ENCODE measurements around the gene POU6F2. TPM values are rescaled to one million over a fixed set of nuclear protein-coding genes. Genes with fewer than 3 reads are reported as not detected.

Gene POU6F2
- total RNA-seq, 1 experiment from 2014 or later, result not detected

DNA sequence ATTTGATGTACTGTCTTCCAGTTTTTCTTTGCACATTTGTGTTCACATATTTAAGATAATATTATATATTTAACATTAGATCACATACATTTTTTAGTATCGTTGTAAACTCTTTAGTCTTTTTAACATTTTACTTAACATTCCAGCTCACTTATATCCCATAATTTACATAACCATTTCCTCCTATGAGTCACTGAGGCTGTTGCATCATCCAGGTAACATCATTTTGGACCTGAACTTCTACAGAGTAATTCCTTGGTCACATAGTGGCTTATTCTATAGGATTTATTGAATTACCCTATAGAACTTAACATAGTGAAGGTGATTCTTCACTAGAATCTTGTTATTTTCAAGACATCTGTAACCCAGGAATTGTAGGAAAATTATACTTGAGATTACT lies 194.4 kb downstream of the POU6F2 start:
- no peaks in the 10 kb centered on the region for H3K4me1 ChIP-seq (ENCODE audit: insufficient read depth, low read length, poor library complexity, severe bottlenecking)
- H3K4me3 ChIP-seq (ENCODE audit: low read depth, low read length, poor library complexity, severe bottlenecking), result no peak overlapping the region
- H3K36me3 ChIP-seq (ENCODE audit: insufficient read depth, low read length, poor library complexity, severe bottlenecking), result no peaks in the 10 kb centered on the region
- ChIA-PET POLR2A (ENCODE audit: low non-redundant PET) (no interaction called here), CTCF (no interaction called here)
- no peak overlapping the region for H3K27ac ChIP-seq (ENCODE audit: low read depth, low read length, poor library complexity, severe bottlenecking)
- no peaks in the 10 kb centered on the region for H3K9me3 ChIP-seq (ENCODE audit: low read depth, low read length, poor library complexity, severe bottlenecking)
- no peak for TF ChIP-seq EZH2 (IDR thresholded peaks at IDR 0.05; ENCODE audit: borderline replicate concordance, low read depth, low read length, poor library complexity, severe bottlenecking)
- no peak for TF ChIP-seq CTCF (conservative IDR thresholded peaks at IDR 0.05; ENCODE audit: low read depth, low read length)
- no peak for DNase-seq (ENCODE audit: low spot score)
- no peaks in the 10 kb centered on the region for H3K27me3 ChIP-seq (replicated peaks; ENCODE audit: insufficient read depth, low read depth, low read length, poor library complexity)
- BruUV-seq (replicated peaks), result no TSS peak
- intact Hi-C loops (cut with micrococcal nuclease; ENCODE audit: unreplicated experiment), result no loop called here

DNA sequence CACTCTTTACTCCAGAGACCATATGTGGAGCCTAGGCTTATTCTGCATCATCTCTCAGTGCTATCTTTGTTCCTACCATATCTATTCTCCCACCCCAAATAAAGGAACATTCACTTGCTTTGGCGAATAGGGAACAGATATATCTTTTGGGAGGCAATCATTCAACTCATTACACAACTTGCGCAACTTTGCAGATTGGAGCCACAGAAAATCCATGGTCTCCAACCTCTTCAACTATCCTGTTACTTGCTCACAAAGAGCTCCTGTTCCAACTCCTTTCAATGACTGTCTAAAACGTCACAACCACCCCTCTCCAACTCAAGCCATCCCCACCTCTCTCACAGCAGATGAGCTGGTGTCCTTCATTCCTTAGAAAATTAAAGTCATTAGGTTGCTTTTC lies 203.7 kb downstream of the POU6F2 start:
- H3K4me3 ChIP-seq (ENCODE audit: low read depth, low read length, poor library complexity, severe bottlenecking), result no peak overlapping the region
- no peak for TF ChIP-seq CTCF (conservative IDR thresholded peaks at IDR 0.05; ENCODE audit: low read depth, low read length)
- TF ChIP-seq EZH2 (IDR thresholded peaks at IDR 0.05; ENCODE audit: borderline replicate concordance, low read depth, low read length, poor library complexity, severe bottlenecking), result no peak
- no peak for DNase-seq (ENCODE audit: low spot score)
- intact Hi-C loops (cut with micrococcal nuclease; ENCODE audit: unreplicated experiment), result no loop called here
- ChIA-PET POLR2A (ENCODE audit: low non-redundant PET) (no interaction called here), CTCF (no interaction called here)
- no peaks in the 10 kb centered on the region for H3K27me3 ChIP-seq (replicated peaks; ENCODE audit: insufficient read depth, low read depth, low read length, poor library complexity)
- no TSS peak for BruUV-seq (replicated peaks)
- no peaks in the 10 kb centered on the region for H3K4me1 ChIP-seq (ENCODE audit: insufficient read depth, low read length, poor library complexity, severe bottlenecking)
- no peaks in the 10 kb centered on the region for H3K36me3 ChIP-seq (ENCODE audit: insufficient read depth, low read length, poor library complexity, severe bottlenecking)
- no peaks in the 10 kb centered on the region for H3K9me3 ChIP-seq (ENCODE audit: low read depth, low read length, poor library complexity, severe bottlenecking)
- H3K27ac ChIP-seq (ENCODE audit: low read depth, low read length, poor library complexity, severe bottlenecking), result no peak overlapping the region

DNA sequence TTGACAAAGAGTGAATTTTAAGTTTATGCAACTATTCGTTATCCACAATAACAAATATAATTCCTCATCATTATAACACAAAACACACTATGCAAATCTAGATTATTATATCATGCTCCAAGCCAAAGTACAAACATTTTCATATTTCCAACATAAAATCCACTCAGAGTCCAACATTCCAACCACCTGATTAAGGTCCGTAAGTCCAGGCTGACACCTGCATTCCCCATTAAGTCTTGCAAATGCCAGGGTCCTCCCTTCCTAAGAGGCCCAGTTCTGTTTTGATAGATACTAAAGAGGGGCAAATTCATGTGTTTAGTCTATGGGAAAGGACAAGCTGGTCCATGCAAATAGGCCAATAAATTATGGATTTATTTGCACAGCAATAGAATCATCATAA lies 206.1 kb downstream of the POU6F2 start:
- CTCF ChIA-PET, result no interaction called here
- POLR2A ChIA-PET (ENCODE audit: low non-redundant PET), result no interaction called here
- no TSS peak for BruUV-seq (replicated peaks)

More for the DNA sequence above, 206.1 kb downstream of the POU6F2 start:
- intact Hi-C loops (cut with micrococcal nuclease; ENCODE audit: unreplicated experiment), result no loop called here
- DNase-seq (ENCODE audit: low spot score), result no peak
- no peak for TF ChIP-seq EZH2 (IDR thresholded peaks at IDR 0.05; ENCODE audit: borderline replicate concordance, low read depth, low read length, poor library complexity, severe bottlenecking)
- no peak for TF ChIP-seq CTCF (conservative IDR thresholded peaks at IDR 0.05; ENCODE audit: low read depth, low read length)
- H3K27ac ChIP-seq (ENCODE audit: low read depth, low read length, poor library complexity, severe bottlenecking), result no peak overlapping the region
- H3K27me3 ChIP-seq (replicated peaks; ENCODE audit: insufficient read depth, low read depth, low read length, poor library complexity), result no peaks in the 10 kb centered on the region
- H3K4me1 ChIP-seq (ENCODE audit: insufficient read depth, low read length, poor library complexity, severe bottlenecking), result no peaks in the 10 kb centered on the region
- H3K4me3 ChIP-seq (ENCODE audit: low read depth, low read length, poor library complexity, severe bottlenecking), result no peak overlapping the region
- no peaks in the 10 kb centered on the region for H3K36me3 ChIP-seq (ENCODE audit: insufficient read depth, low read length, poor library complexity, severe bottlenecking)
- H3K9me3 ChIP-seq (ENCODE audit: low read depth, low read length, poor library complexity, severe bottlenecking), result no peaks in the 10 kb centered on the region

Data from A673 (cell line).